ENCODE measurements around the gene EMILIN3.

The EMILIN3 gene

DNA sequence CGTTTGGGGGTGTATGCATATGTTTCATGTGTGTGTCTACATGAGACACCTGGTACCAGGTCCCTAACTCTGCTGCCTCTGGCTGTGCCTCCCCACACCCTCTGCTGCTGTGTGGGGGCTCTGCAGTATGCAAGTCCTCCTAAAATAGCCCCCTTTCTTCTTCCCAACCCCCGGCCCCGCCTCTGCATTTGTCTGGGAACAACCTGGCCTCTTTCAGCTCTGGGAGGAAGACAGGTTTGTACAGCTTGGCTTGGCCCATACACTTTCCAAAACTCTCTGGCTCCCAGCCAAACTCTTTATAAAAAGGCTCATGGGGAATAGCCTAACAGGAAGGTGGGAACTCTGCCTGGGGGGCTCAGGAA lies 27.1 kb upstream of the EMILIN3 start:
- no peak for ATAC-seq (ENCODE audit: insufficient read depth, low read depth)
- H3K4me2 ChIP-seq (ENCODE audit: insufficient read depth, low read length) = no peak overlapping the region
- no peak overlapping the region for H2AFZ ChIP-seq (ENCODE audit: low read depth, low read length)
- H3K79me2 ChIP-seq (ENCODE audit: insufficient read depth, low read length) = no peaks in the 10 kb centered on the region
- TF ChIP-seq EZH2 (IDR thresholded peaks at IDR 0.05; ENCODE audit: borderline replicate concordance, low read depth, low read length, severe bottlenecking) = no peak
- TF ChIP-seq, protein P1, sequence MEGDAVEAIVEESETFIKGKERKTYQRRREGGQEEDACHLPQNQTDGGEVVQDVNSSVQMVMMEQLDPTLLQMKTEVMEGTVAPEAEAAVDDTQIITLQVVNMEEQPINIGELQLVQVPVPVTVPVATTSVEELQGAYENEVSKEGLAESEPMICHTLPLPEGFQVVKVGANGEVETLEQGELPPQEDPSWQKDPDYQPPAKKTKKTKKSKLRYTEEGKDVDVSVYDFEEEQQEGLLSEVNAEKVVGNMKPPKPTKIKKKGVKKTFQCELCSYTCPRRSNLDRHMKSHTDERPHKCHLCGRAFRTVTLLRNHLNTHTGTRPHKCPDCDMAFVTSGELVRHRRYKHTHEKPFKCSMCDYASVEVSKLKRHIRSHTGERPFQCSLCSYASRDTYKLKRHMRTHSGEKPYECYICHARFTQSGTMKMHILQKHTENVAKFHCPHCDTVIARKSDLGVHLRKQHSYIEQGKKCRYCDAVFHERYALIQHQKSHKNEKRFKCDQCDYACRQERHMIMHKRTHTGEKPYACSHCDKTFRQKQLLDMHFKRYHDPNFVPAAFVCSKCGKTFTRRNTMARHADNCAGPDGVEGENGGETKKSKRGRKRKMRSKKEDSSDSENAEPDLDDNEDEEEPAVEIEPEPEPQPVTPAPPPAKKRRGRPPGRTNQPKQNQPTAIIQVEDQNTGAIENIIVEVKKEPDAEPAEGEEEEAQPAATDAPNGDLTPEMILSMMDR (IDR thresholded peaks at IDR 0.05; ENCODE audit: borderline replicate concordance, extremely low read depth, low read length, poor library complexity, severe bottlenecking) = no peak
- no peaks in the 10 kb centered on the region for H3K36me3 ChIP-seq (ENCODE audit: insufficient read depth, low read length)
- H3K27me3 ChIP-seq (ENCODE audit: insufficient read depth, low read length, poor library complexity) = no peaks in the 10 kb centered on the region
- H3K27ac ChIP-seq (ENCODE audit: low read length) = no peak overlapping the region
- H3K4me1 ChIP-seq (ENCODE audit: insufficient read depth, low read length) = no peaks in the 10 kb centered on the region
- no peaks in the 10 kb centered on the region for H4K20me1 ChIP-seq (ENCODE audit: insufficient read depth, low read length)
- DNase-seq = no peak
- no peak overlapping the region for H3K9ac ChIP-seq (ENCODE audit: low read depth, low read length)
- H3K9me3 ChIP-seq (ENCODE audit: insufficient read depth, low read length, severe bottlenecking) = no peaks in the 10 kb centered on the region
- no peak overlapping the region for H3K4me3 ChIP-seq (ENCODE audit: low read depth in 1 of 2, low read length in 2 of 2)

DNA sequence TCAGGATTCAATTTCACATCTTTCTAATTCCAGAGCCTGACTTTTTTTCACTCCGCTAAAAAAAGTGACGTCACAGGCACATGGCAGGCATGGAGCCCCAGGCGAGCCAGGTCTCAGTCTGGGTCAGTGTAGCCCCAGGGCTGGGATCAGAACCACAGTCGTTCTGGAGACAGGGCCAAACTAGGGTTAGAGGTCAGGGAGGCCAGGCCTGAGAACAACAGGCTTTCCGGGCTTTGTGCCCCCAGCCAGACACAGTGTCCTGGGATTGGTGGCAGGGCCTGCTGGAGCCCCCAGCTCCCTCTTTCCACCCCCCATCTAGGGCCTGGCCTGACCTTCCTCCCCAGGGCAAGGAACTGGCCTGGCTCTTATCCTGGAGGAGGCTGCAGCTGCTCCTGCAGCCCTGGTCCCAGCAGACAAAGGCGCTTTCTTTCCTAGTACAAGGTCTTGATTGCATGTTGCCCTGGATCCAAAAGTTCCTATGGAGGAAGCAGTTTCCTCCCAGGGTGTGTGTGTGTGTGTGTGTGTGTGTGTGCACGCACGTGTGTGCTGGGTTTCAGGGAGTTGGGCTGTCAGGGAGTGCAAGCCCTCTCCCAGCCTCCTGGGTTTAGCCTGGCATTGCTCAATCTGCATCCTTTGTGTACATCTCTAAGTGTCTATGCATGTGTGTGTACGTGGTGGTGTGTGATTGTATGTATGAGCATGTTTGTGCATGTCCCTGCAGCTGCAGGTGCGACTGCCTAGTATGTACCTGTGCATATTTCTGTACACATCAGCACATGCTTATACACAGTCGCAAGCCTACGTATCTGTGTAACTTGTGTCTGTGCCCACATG lies 26.5 kb upstream of the EMILIN3 start:
- no peaks in the 10 kb centered on the region for H3K27me3 ChIP-seq (ENCODE audit: insufficient read depth, low read length, poor library complexity)
- no peaks in the 10 kb centered on the region for H3K79me2 ChIP-seq (ENCODE audit: insufficient read depth, low read length)
- no peak for TF ChIP-seq EZH2 (IDR thresholded peaks at IDR 0.05; ENCODE audit: borderline replicate concordance, low read depth, low read length, severe bottlenecking)
- TF ChIP-seq, protein P1 (IDR thresholded peaks at IDR 0.05; ENCODE audit: borderline replicate concordance, extremely low read depth, low read length, poor library complexity, severe bottlenecking) = no peak
- no peak overlapping the region for H2AFZ ChIP-seq (ENCODE audit: low read depth, low read length)
- H3K9ac ChIP-seq (ENCODE audit: low read depth, low read length) = no peak overlapping the region
- H4K20me1 ChIP-seq (ENCODE audit: insufficient read depth, low read length) = no peaks in the 10 kb centered on the region
- H3K4me2 ChIP-seq (ENCODE audit: insufficient read depth, low read length) = no peak overlapping the region
- no peak overlapping the region for H3K27ac ChIP-seq (ENCODE audit: low read length)
- DNase-seq = no peak
- no peaks in the 10 kb centered on the region for H3K9me3 ChIP-seq (ENCODE audit: insufficient read depth, low read length, severe bottlenecking)
- H3K4me1 ChIP-seq (ENCODE audit: insufficient read depth, low read length) = no peaks in the 10 kb centered on the region
- H3K36me3 ChIP-seq (ENCODE audit: insufficient read depth, low read length) = no peaks in the 10 kb centered on the region
- no peak for ATAC-seq (ENCODE audit: insufficient read depth, low read depth)
- H3K4me3 ChIP-seq (ENCODE audit: low read depth in 1 of 2, low read length in 2 of 2) = no peak overlapping the region

DNA sequence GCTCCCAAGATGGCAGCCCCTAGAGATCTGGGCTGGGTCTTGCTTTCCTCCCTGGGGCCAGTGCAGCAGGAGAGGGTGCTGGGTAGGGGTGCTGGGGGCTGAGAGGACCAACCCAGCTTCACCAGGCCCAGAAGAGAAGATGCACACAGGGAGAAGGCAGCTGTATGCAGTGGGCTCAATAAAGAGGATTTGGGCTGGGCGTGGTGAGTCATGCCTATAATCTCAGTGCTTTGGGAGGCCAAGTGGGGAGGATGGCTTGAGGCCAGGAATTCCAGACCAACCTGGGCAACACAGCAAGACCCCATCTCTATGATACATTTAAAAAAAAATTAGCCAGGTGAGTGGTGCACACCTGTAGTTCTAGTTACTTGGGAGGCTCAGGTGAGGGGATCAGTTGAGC lies 25.7 kb upstream of the EMILIN3 start:
- Histone ChIP-seq H3K27me3 (ENCODE audit: insufficient read depth, low read length, poor library complexity) (no peaks in the 10 kb centered on the region), H3K4me2 (ENCODE audit: insufficient read depth, low read length) (no peak overlapping the region), H3K27ac (ENCODE audit: low read length) (no peak overlapping the region), H3K9ac (ENCODE audit: low read depth, low read length) (no peak overlapping the region), H3K9me3 (ENCODE audit: insufficient read depth, low read length, severe bottlenecking) (no peaks in the 10 kb centered on the region), H2AFZ (ENCODE audit: low read depth, low read length) (no peak overlapping the region), H3K36me3 (ENCODE audit: insufficient read depth, low read length) (no peaks in the 10 kb centered on the region), H3K79me2 (ENCODE audit: insufficient read depth, low read length) (no peaks in the 10 kb centered on the region), H3K4me1 (ENCODE audit: insufficient read depth, low read length) (no peaks in the 10 kb centered on the region), H4K20me1 (ENCODE audit: insufficient read depth, low read length) (no peaks in the 10 kb centered on the region), H3K4me3 (ENCODE audit: low read depth in 1 of 2, low read length in 2 of 2) (no peak overlapping the region)
- DNase-seq = no peak
- no peak for TF ChIP-seq EZH2 (IDR thresholded peaks at IDR 0.05; ENCODE audit: borderline replicate concordance, low read depth, low read length, severe bottlenecking)
- TF ChIP-seq, protein P1 (IDR thresholded peaks at IDR 0.05; ENCODE audit: borderline replicate concordance, extremely low read depth, low read length, poor library complexity, severe bottlenecking) = no peak
- ATAC-seq (ENCODE audit: insufficient read depth, low read depth) = no peak

Data from DND-41 (cell line).